K562 (cell line): ENCODE measurements around the gene IQCE. TPM values are rescaled to one million over a fixed set of nuclear protein-coding genes. Genes with fewer than 3 reads are reported as not detected.

Source experiments
- ATAC-seq: fragments of 200-7000 bp; cut with Tn5 transposase; 3 replicates; pipeline ENCODE4 v1.9.1; 2020; ENCODE audit warnings: moderate library complexity
- BruUV-seq: library from RNA; stranded (reverse); fragments of 400-500 nt; replicated peaks from 2 replicates; lab custom pipeline; 2021; lab: Mats Ljungman, UMichigan
- CTCF ChIA-PET: fragments of 300-600 bp; formaldehyde crosslinking; extraction: SDS; loops from one replicate; lab custom pipeline; 2021; ENCODE audit warnings: low intra/inter-chr PET ratio; lab: Yijun Ruan, JAX
- POLR2A ChIA-PET: fragments of 300-600, 350-650 bp; sonication (Branson Sonifier 250); formaldehyde crosslinking; extraction: SDS; loops from one replicate; lab custom pipeline; 2021; ENCODE audit warnings: antibody characterized with exemption, inconsistent platforms; lab: Yijun Ruan, JAX
- DNase-seq, 4 experiments: peaks; one replicate each; pipeline versions ENCODE4 v3.0.0 to v3.0.0-alpha.2; 2011 to 2018; ENCODE audit warnings: low spot score in 3 of 4, mixed read lengths in 3 of 4; ENCODE audit errors: extremely low read depth in 1 of 4
- FAIRE-seq: peaks from 2 replicates; lab custom pipeline; 2011; peaks lifted over from hg19 to GRCh38; lab: Jason Lieb, UNC
- H2AFZ ChIP-seq: 2 replicates; pipeline ENCODE4 v1.6.0; 2011; ENCODE audit warnings: low read depth, low read length, control low read depth, inconsistent platforms
- H3K27ac ChIP-seq: fragments of 200-600 bp; 3 replicates; pipeline ENCODE4 v1.8.0; 2011; ENCODE audit warnings: low read depth, mild to moderate bottlenecking, control low read depth, inconsistent platforms, low read length, moderate library complexity, mixed read lengths; ENCODE audit errors: extremely low read depth
- H3K27me3 ChIP-seq, 2 experiments: fragments of 300-600 bp in 1 of 2; 2 replicates in 1 of 2; 3 replicates in 1 of 2; pipeline versions ENCODE4 v1.6.0 to v1.8.0; 2011; ENCODE audit warnings: inconsistent platforms in 2 of 2, low read length in 2 of 2, mild to moderate bottlenecking in 1 of 2, mixed read lengths in 1 of 2, moderate library complexity in 1 of 2; ENCODE audit not compliant: control insufficient read depth in 2 of 2, insufficient read depth in 2 of 2
- H3K36me3 ChIP-seq: fragments of 300-600 bp; 3 replicates; pipeline ENCODE4 v1.8.0; 2011; ENCODE audit warnings: mild to moderate bottlenecking, low read length, inconsistent platforms; ENCODE audit not compliant: control insufficient read depth, insufficient read depth
- H3K4me1 ChIP-seq, 2 experiments: fragments of 200-600 bp in 1 of 2; replicated peaks in 1 of 2; 2 replicates in 1 of 2; 3 replicates in 1 of 2; pipeline versions ENCODE4 v1.5.1 to v1.8.0; 2011; ENCODE audit warnings: inconsistent platforms in 2 of 2, low read length in 2 of 2, mild to moderate bottlenecking in 1 of 2, mixed read lengths in 1 of 2, moderate library complexity in 1 of 2; ENCODE audit not compliant: control insufficient read depth in 2 of 2, insufficient read depth in 2 of 2
- H3K4me2 ChIP-seq: 2 replicates; pipeline ENCODE4 v1.6.1; 2011; ENCODE audit warnings: low read length, control low read depth, inconsistent platforms, mixed read lengths; ENCODE audit not compliant: insufficient read depth
- H3K4me3 ChIP-seq: fragments of 200-600 bp; sonication (generic), shearing (Covaris generic); 2 replicates; pipeline ENCODE4 v1.5.1; 2016; ENCODE audit warnings: control low read depth, inconsistent platforms
- H3K79me2 ChIP-seq: fragments of 200-600 bp; 3 replicates; pipeline ENCODE4 v1.8.0; 2011; ENCODE audit warnings: low read length, inconsistent platforms; ENCODE audit not compliant: control insufficient read depth, insufficient read depth
- H3K9ac ChIP-seq, 2 experiments: 2 replicates each; pipeline versions ENCODE4 v1.6.0 to v1.6.1; 2011; ENCODE audit warnings: low read depth in 2 of 2, low read length in 2 of 2, control low read depth in 1 of 2, inconsistent platforms in 1 of 2, mild to moderate bottlenecking in 1 of 2, mixed read lengths in 1 of 2; ENCODE audit not compliant: insufficient read depth in 1 of 2
- H3K9me1 ChIP-seq: one replicate; pipeline ENCODE4 v1.6.0; 2011; ENCODE audit warnings: inconsistent platforms, mild to moderate bottlenecking, low read length, moderate library complexity; ENCODE audit not compliant: control insufficient read depth, insufficient read depth
- H3K9me3 ChIP-seq: replicated peaks from 2 replicates; pipeline ENCODE4 v1.5.1; 2011; ENCODE audit warnings: low read depth, low read length, inconsistent platforms; ENCODE audit not compliant: control insufficient read depth, insufficient read depth
- H4K20me1 ChIP-seq: replicated peaks from 2 replicates; pipeline ENCODE4 v1.6.1; 2011; ENCODE audit warnings: low read length, inconsistent platforms, mixed read lengths; ENCODE audit not compliant: control insufficient read depth, insufficient read depth
- ARID2 ChIP-seq: fragments of 450-650 bp; IDR thresholded peaks from 2 replicates; pipeline ENCODE4 v1.6.1; 2017; ENCODE audit warnings: antibody characterized with exemption, mild to moderate bottlenecking
- BRD4 ChIP-seq: fragments of 200-600 bp; sonication (generic); IDR thresholded peaks from 2 replicates; pipeline ENCODE4 v1.6.1; 2017; ENCODE audit warnings: inconsistent platforms
- FOXK2 ChIP-seq, 2 experiments: fragments of 450-650 bp; IDR thresholded peaks in 1 of 2; conservative IDR thresholded peaks in 1 of 2; 2 replicates each; pipeline ENCODE4 v1.6.1; 2016; ENCODE audit warnings: low read depth in 2 of 2, mild to moderate bottlenecking in 1 of 2
- HDAC1 ChIP-seq, 2 experiments: fragments of 450-650 bp; IDR thresholded peaks; 2 replicates each; pipeline ENCODE4 v1.6.1; 2016 to 2017; ENCODE audit warnings: inconsistent platforms in 1 of 2, mild to moderate bottlenecking in 1 of 2, moderate library complexity in 1 of 2
- KDM1A ChIP-seq, 2 experiments: fragments of 450-650 bp; IDR thresholded peaks; 2 replicates each; pipeline ENCODE4 v1.6.1; 2016; ENCODE audit warnings: mild to moderate bottlenecking in 2 of 2
- POLR2AphosphoS5 ChIP-seq: IDR thresholded peaks from 2 replicates; pipeline ENCODE4 v1.6.1; 2011; ENCODE audit warnings: mild to moderate bottlenecking, low read depth, low read length, moderate library complexity; ENCODE audit not compliant: control insufficient read depth, insufficient read depth
- POLR2G ChIP-seq: fragments of 200-400 bp; formaldehyde crosslinking; IDR thresholded peaks from 2 replicates; pipeline ENCODE4 v1.6.1; 2017; ENCODE audit warnings: low read depth, mild to moderate bottlenecking, antibody characterized with exemption, low read length, moderate library complexity
- RHOXF2B ChIP-seq: fragments of 250-450 bp; sonication (Bioruptor Pico); conservative IDR thresholded peaks from 2 replicates; pipeline ENCODE4 v1.5.1; 2021
- TEAD1 ChIP-seq, 2 experiments: fragments of 450-650 bp in 1 of 2; sonication (generic) in 1 of 2; formaldehyde crosslinking; IDR thresholded peaks; 2 replicates each; pipeline versions ENCODE4 v1.4.0 to v1.8.0; 2020 to 2022; ENCODE audit warnings: mild to moderate bottlenecking in 2 of 2, missing genetic modification reagents in 1 of 2
- WGBS: fragments of 100-300 bp; shearing (Covaris generic); methylation state at CpG from one replicate; pipeline ENCODE4 v1.1.6; 2016; ENCODE audit warnings: low coverage, mixed read lengths; ENCODE audit not compliant: insufficient coverage; ENCODE audit errors: missing lambda C conversion rate; 5-methylcytosine and 5-hydroxymethylcytosine counted together
- in situ Hi-C: fragments of 300-500 bp; cut with MboI; formaldehyde crosslinking; loops from 4 replicates; pipeline ENCODE4 v1.15.0; 2018; ENCODE audit warnings: inconsistent platforms, mixed read lengths
- intact Hi-C: fragments of 100-400 bp; cut with micrococcal nuclease; formaldehyde crosslinking; loops from 2 replicates; pipeline ENCODE4 v1.14.2; 2022
- polyA plus RNA-seq, 8 experiments: library from polyadenylated mRNA; depleted of rRNA in 4 of 8; stranded (reverse) in 5 of 8; unstranded in 3 of 8; fragments of >200 nt; fragmentation: Nextera tagmentation in 2 of 8; fragmentation: Illumina TruSeq in 1 of 8; extraction: Ambion mirVana in 2 of 8; extraction: Trizol in 1 of 8; gene quantifications; 2 replicates each; pipeline versions ENCODE4 v1.2.1 to v1.2.3, GENCODE V29; 2011 to 2014; ENCODE audit warnings: inconsistent platforms in 1 of 8, missing spikeins in 1 of 8
- total RNA-seq, 7 experiments: library from RNA; depleted of rRNA in 6 of 7; stranded (reverse); fragments of >200 nt in 6 of 7; fragmentation: Illumina TruSeq in 2 of 7; extraction: Trizol in 2 of 7; gene quantifications; 2 replicates each; pipeline versions ENCODE4 v1.2.1 to v1.2.3, GENCODE V29; 2011 to 2021; ENCODE audit warnings: low replicate concordance in 1 of 7
- TF ChIP-seq, protein P1 (sequence below): fragments of 450-650 bp; IDR thresholded peaks from 2 replicates; pipeline ENCODE4 v1.6.1; 2016; ENCODE audit warnings: antibody characterized with exemption
- TF ChIP-seq, protein P2 (sequence below): fragments of 450-650 bp; formaldehyde crosslinking; IDR thresholded peaks from 2 replicates; pipeline ENCODE4 v1.4.0; 2022; ENCODE audit warnings: missing genetic modification characterization

Gene IQCE
- total and polyA plus RNA-seq, 9 of the 15 experiments (the other 6 are each of a cell fraction or from before 2014, with no cell fraction given): 0.18 to 8.5 (median 4.2) TPM

DNA sequence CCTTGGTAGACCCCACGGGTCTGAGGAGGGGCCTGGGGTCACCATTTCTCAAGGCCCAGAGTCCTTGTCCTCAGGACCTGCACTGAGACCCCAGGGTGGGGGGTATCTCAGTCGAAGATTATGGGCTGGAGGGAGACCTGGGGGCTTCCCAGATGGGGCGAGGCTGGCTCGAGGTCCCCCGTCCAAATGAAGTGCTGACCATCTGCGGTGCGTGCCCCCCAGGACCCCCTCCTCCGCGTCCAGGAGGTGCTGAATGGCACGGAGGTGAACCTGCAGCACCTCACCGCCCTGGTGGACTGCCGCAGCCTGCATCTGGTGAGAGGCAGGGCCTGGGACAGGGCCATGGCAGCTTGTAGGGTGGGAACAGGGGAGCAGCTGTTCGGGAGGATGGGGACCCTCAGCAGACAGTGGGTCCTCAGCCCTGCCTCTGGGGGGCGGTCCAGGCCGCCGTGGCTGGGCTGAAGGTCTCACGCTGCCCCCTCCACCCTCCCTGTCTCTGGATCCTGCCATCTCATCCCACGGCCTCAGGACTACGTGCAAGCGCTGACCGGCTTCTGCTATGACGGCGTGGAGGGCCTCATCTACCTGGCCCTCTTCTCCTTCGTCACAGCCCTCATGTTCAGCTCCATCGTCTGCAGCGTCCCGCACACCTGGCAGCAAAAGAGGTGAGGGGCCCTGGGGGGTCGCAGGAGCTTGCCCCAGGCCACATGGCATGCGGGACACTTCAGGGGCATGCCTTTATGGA is 97.3 kb downstream of the IQCE start:
- FAIRE-seq (no peak), DNase-seq (no peak)
- H3K9ac ChIP-seq: no peak overlapping the region
- peaks cover 4 to 51% of the 10 kb centered on the region in 2 experiments for H3K4me1 ChIP-seq
- intact Hi-C loops: loop anchor here (10.0 kb wide), 1 partner anchor 91 kb away; no protein-coding TSS in a partner anchor
- H2AFZ ChIP-seq: no peak overlapping the region
- no TSS peak for BruUV-seq
- H3K27me3 ChIP-seq: peaks cover 2 to 23% of the 10 kb centered on the region in 2 experiments; a peak in 2 of 5 replicates
- no peaks in the 10 kb centered on the region for H3K9me3 ChIP-seq
- peaks cover 5% of the 10 kb centered on the region for H4K20me1 ChIP-seq
- no peak overlapping the region for H3K4me2 ChIP-seq
- TF ChIP-seq FOXK2 (conservative IDR thresholded peaks at IDR 0.05 in 1 of 2, IDR thresholded peaks at IDR 0.05 in 1 of 2; ENCODE audit: low read depth in 2 of 2) (no peak), POLR2AphosphoS5 (no peak), POLR2G (peak; percentile 33; the same call in 1 of the 2 replicates)
- TF ChIP-seq, all 486 proteins: peak for 1
- Histone ChIP-seq H3K27ac (no peak overlapping the region), H3K79me2 (no peaks in the 10 kb centered on the region), H3K9me1 (peaks cover 3% of the 10 kb centered on the region), H3K36me3 (no peaks in the 10 kb centered on the region), H3K4me3 (no peak overlapping the region)
- WGBS: 20% methylated on average over 21 of the region's 29 CpGs
- ChIA-PET CTCF (no interaction called here), POLR2A (interaction anchor here (0.8 kb wide), 1 partner anchor 18 kb away, joined by 3 read pairs; no protein-coding TSS in a partner anchor)
- no peak for ATAC-seq
- in situ Hi-C loops: no loop called here

DNA sequence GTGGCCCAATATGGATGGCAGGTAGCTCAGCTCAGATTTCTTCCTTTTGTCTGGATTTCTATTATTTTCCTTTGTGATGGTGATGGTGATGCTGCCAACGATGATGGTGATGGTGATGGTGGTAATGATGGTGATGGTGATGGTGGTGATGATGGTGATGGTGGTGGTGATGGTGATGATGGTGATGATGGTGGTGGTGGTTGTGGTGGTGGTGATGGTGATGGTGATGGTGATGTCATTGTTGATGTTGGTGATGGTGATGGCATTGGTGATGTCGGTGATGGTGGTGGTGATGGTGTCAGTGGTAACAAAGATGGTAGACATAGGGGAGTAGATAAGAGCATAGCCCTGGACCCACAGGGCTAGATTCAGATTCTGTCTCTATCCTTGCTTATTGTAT is 98.4 kb downstream of the IQCE start:
- Histone ChIP-seq H3K36me3 (no peaks in the 10 kb centered on the region), H3K27ac (no peak overlapping the region), H3K4me1 (peaks cover 4 to 58% of the 10 kb centered on the region in 2 experiments), H4K20me1 (peaks cover 5% of the 10 kb centered on the region), H2AFZ (no peak overlapping the region), H3K4me2 (no peak overlapping the region), H3K9ac (no peak overlapping the region), H3K4me3 (no peak overlapping the region), H3K9me1 (peaks cover 3% of the 10 kb centered on the region), H3K27me3 (peaks cover 2 to 23% of the 10 kb centered on the region in 2 experiments; a peak in 2 of 5 replicates), H3K9me3 (no peaks in the 10 kb centered on the region), H3K79me2 (no peaks in the 10 kb centered on the region)
- CTCF ChIA-PET: no interaction called here
- POLR2A ChIA-PET: interaction anchor here (0.6 kb wide), 1 partner anchor 486 kb away, joined by 3 read pairs; no protein-coding TSS in a partner anchor
- FAIRE-seq (peak; percentile 35), ATAC-seq (no peak), DNase-seq (no peak)
- in situ Hi-C loops: no loop called here
- no TSS peak for BruUV-seq
- WGBS: 7% methylated on average over 2 of the region's 2 CpGs
- intact Hi-C loops: loop anchor here (10.0 kb wide), 1 partner anchor 92 kb away; no protein-coding TSS in a partner anchor
- TF ChIP-seq KDM1A (IDR thresholded peaks at IDR 0.05) (peak in 1 of 2 experiments; percentile 36; a peak in 2 of 4 replicates), HDAC1 (IDR thresholded peaks at IDR 0.05) (0 out of 4 replicates have a peak, but pooled peaks of 1 of the 2 experiments have one; percentile 23), RHOXF2B (CRISPR knock-in tag) (no peak), ARID2 (0 out of 2 replicates have a peak, but pooled peaks have one; percentile 23), BRD4 (no peak), TEAD1 (CRISPR knock-in tag; IDR thresholded peaks at IDR 0.05) (no peak)
- TF ChIP-seq, protein P1, sequence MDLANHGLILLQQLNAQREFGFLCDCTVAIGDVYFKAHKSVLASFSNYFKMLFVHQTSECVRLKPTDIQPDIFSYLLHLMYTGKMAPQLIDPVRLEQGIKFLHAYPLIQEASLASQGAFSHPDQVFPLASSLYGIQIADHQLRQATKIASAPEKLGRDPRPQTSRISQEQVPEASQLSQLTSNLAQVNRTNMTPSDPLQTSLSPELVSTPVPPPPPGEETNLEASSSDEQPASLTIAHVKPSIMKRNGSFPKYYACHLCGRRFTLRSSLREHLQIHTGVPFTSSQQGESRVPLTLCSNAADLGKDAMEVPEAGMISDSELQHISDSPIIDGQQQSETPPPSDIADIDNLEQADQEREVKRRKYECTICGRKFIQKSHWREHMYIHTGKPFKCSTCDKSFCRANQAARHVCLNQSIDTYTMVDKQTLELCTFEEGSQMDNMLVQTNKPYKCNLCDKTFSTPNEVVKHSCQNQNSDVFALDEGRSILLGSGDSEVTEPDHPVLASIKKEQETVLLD: 0 out of 2 replicates have a peak, but pooled peaks have one; percentile 43
- TF ChIP-seq, protein P2, sequence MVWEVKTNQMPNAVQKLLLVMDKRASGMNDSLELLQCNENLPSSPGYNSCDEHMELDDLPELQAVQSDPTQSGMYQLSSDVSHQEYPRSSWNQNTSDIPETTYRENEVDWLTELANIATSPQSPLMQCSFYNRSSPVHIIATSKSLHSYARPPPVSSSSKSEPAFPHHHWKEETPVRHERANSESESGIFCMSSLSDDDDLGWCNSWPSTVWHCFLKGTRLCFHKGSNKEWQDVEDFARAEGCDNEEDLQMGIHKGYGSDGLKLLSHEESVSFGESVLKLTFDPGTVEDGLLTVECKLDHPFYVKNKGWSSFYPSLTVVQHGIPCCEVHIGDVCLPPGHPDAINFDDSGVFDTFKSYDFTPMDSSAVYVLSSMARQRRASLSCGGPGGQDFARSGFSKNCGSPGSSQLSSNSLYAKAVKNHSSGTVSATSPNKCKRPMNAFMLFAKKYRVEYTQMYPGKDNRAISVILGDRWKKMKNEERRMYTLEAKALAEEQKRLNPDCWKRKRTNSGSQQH (CRISPR knock-in tag): peak; percentile 47; the same call in 1 of the 2 replicates
